Body of pancreas (tissue), 4 donors: Measurements from ENCODE around the gene GRK7. TPM values are rescaled to one million over a fixed set of nuclear protein-coding genes. Genes with fewer than 3 reads are reported as not detected.

ENCODE experiments used
- ATAC-seq: fragments of 150-250 bp; one replicate; pipeline ENCODE4 v1.9.1; 2016
- DNase-seq, 4 donors: peaks; one replicate each; pipeline ENCODE4 v3.0.0-alpha.2; 2019
- H3K27ac ChIP-seq, 4 donors: fragments of 200-600 bp; sonication (generic); 1 replicate in 3 of 4; 2 replicates in 1 of 4; pipeline versions ENCODE4 v1.5.1 to v1.6.1; 2016 to 2019; ENCODE audit warnings: mild to moderate bottlenecking in 1 of 4, mixed read lengths in 1 of 4, moderate library complexity in 1 of 4
- H3K27me3 ChIP-seq, 2 donors: fragments of 200-600 bp; sonication (generic); one replicate each; pipeline ENCODE4 v1.6.0; 2016; ENCODE audit warnings: mild to moderate bottlenecking in 1 of 2
- H3K36me3 ChIP-seq, 2 donors: fragments of 200-600 bp; sonication (generic); replicated peaks in 1 of 2; 2 replicates each; pipeline ENCODE4 v1.5.1; 2016; ENCODE audit warnings: low read depth in 2 of 2; ENCODE audit not compliant: insufficient read depth in 1 of 2
- H3K4me1 ChIP-seq: fragments of 200-600 bp; sonication (generic); one replicate; pipeline ENCODE4 v1.6.0; 2016
- H3K4me3 ChIP-seq, 2 donors: fragments of 200-600 bp; sonication (generic); 1 replicate in 1 of 2; 2 replicates in 1 of 2; pipeline ENCODE4 v1.5.1; 2016 to 2019
- H3K9me3 ChIP-seq, 3 donors: fragments of 200-600 bp; sonication (generic); 1 replicate in 2 of 3; 2 replicates in 1 of 3; pipeline ENCODE4 v1.5.1; 2016
- POLR2A ChIP-seq, 3 donors: fragments of 450-650 bp; IDR thresholded peaks; one replicate each; pipeline ENCODE4 v1.6.1; 2016; ENCODE audit warnings: antibody characterized with exemption in 3 of 3, mild to moderate bottlenecking in 2 of 3
- WGBS, 2 donors: methylation state at CpG; one replicate each; pipeline ENCODE4 v1.1.5; 2017; 5-methylcytosine and 5-hydroxymethylcytosine counted together
- intact Hi-C: fragments of 100-400 bp; cut with DNase I; formaldehyde crosslinking; loops from one replicate; pipeline ENCODE4 v1.15.1; 2023
- total RNA-seq, 2 donors: library from RNA; depleted of rRNA; stranded (reverse); fragments of >200 nt; gene quantifications; one replicate each; pipeline ENCODE4 v1.1.0, GENCODE V29; 2016
- TF ChIP-seq, protein P1 (sequence below), 7 experiments: fragments of 450-650 bp in 4 of 7; fragments of 200-600 bp in 3 of 7; sonication (generic) in 3 of 7; IDR thresholded peaks; one replicate each; pipeline ENCODE4 v1.5.1; 2016 to 2019; ENCODE audit warnings: antibody characterized with exemption in 7 of 7

The GRK7 gene
- total RNA-seq, 2 donors from 2014 or later: not detected

DNA sequence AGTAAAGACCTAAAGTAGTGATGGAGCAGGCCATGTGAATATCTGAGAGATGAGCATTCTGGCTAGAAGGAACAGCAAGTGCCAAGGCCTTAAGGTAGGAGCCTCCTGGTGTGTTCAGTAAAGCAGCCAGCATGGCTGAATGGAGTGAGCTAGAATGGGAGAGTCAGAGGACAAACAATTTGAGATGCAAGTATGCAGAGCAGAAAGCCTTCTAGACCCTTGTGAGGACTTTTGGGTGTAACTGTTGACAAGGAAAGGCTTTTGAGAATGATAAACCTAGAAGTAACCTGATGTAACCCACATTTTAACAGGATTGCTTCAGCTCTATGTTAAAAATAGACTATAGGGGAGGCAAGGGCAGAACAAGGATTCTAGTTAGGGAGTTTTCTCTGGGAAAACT lies 40.0 kb upstream of the GRK7 start:
- ATAC-seq (no peak), DNase-seq (no peak)
- Histone ChIP-seq H3K36me3 (no peaks in the 10 kb centered on the region), H3K9me3 (no peaks in the 10 kb centered on the region), H3K4me3 (no peak overlapping the region), H3K4me1 (no peaks in the 10 kb centered on the region), H3K27me3 (no peaks in the 10 kb centered on the region), H3K27ac (no peak overlapping the region)
- TF ChIP-seq, protein P1, sequence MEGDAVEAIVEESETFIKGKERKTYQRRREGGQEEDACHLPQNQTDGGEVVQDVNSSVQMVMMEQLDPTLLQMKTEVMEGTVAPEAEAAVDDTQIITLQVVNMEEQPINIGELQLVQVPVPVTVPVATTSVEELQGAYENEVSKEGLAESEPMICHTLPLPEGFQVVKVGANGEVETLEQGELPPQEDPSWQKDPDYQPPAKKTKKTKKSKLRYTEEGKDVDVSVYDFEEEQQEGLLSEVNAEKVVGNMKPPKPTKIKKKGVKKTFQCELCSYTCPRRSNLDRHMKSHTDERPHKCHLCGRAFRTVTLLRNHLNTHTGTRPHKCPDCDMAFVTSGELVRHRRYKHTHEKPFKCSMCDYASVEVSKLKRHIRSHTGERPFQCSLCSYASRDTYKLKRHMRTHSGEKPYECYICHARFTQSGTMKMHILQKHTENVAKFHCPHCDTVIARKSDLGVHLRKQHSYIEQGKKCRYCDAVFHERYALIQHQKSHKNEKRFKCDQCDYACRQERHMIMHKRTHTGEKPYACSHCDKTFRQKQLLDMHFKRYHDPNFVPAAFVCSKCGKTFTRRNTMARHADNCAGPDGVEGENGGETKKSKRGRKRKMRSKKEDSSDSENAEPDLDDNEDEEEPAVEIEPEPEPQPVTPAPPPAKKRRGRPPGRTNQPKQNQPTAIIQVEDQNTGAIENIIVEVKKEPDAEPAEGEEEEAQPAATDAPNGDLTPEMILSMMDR (IDR thresholded peaks at IDR 0.05): no peak
- TF ChIP-seq POLR2A (IDR thresholded peaks at IDR 0.05): no peak
- intact Hi-C loops: no loop called here

DNA sequence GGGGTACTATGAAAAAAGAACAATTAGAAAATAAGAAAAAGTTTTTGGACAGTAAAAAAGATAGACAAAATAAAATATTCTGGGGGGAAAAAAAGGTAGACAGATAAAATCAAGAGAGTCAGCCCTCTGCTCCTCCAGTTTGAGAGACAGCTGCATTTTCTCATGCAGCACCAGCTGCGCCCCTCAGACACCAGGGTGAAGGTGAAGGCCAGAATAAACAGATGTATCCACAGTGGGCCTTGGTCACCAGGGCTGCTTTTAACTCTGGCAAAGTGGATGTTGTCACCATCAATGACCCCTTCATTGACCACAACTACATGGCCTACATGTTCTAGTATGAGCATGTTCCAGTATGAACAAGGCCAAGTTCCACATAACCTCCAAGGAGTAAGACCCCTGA lies 39.0 kb upstream of the GRK7 start:
- Histone ChIP-seq H3K9me3 (no peaks in the 10 kb centered on the region), H3K27me3 (no peaks in the 10 kb centered on the region), H3K36me3 (no peaks in the 10 kb centered on the region), H3K4me1 (no peaks in the 10 kb centered on the region), H3K4me3 (no peak overlapping the region), H3K27ac (no peak overlapping the region)
- no peak for ATAC-seq
- intact Hi-C loops: no loop called here
- 75 to 87% methylated on average over 1 of the region's 1 CpG for WGBS, 2 donors
- TF ChIP-seq, protein P1 (IDR thresholded peaks at IDR 0.05): no peak
- TF ChIP-seq POLR2A (IDR thresholded peaks at IDR 0.05): no peak
- no peak for DNase-seq

DNA sequence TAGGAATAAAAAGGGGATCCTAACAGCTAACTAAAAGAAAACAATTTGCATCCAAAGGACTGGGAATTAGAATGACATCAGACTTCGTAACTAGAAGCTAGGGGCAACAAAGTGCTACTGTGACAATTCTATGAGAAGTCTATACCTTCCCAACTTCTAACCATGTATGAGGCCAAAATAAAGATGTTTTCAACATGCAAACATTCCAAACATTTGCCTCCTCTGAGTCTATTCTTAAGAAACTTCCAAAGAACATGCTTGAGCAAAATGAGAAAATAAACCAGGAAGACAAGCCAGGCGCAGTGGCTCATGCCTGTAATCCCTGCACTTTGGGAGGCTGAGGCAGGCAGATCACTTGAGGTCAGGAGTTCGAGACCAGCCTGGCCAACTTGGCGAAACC lies 38.2 kb upstream of the GRK7 start:
- DNase-seq (no peak), ATAC-seq (no peak)
- no peaks in the 10 kb centered on the region for H3K36me3 ChIP-seq
- H3K9me3 ChIP-seq: no peaks in the 10 kb centered on the region
- no peak for TF ChIP-seq POLR2A (IDR thresholded peaks at IDR 0.05)
- TF ChIP-seq, protein P1 (IDR thresholded peaks at IDR 0.05): no peak
- no peaks in the 10 kb centered on the region for H3K4me1 ChIP-seq
- H3K4me3 ChIP-seq: no peak overlapping the region
- intact Hi-C loops: no loop called here
- no peak overlapping the region for H3K27ac ChIP-seq
- WGBS, 2 donors: 78 to 92% methylated on average over 4 of the region's 4 CpGs
- no peaks in the 10 kb centered on the region for H3K27me3 ChIP-seq

DNA sequence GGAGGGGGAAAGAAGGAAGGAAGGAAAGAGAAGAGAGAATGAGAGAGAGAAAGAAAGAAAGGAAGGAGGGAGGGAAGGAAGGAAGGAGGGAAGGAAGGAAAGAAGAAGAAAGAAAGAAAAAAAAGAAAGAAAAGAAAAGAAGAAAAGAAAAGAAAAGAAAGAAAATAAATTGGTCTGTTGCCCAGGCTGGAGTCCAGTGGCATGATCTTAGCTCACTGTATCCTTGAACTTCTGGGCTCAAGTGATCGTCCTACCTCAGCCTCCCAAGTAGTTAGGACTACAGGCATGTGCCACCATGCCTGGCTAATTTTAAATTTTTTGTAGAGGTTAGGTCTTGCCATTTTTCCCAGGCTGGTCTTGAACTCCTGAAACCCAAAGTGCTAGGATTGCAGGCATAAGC lies 36.7 kb upstream of the GRK7 start:
- ATAC-seq: no peak
- TF ChIP-seq, protein P1 (IDR thresholded peaks at IDR 0.05): no peak
- TF ChIP-seq POLR2A (IDR thresholded peaks at IDR 0.05): no peak
- WGBS, 2 donors: 22 to 30% methylated on average over 1 of the region's 1 CpG
- no peak for DNase-seq
- H3K4me3 ChIP-seq: no peak overlapping the region
- H3K4me1 ChIP-seq: no peaks in the 10 kb centered on the region
- intact Hi-C loops: no loop called here
- no peak overlapping the region for H3K27ac ChIP-seq
- H3K27me3 ChIP-seq: no peaks in the 10 kb centered on the region
- H3K36me3 ChIP-seq: no peaks in the 10 kb centered on the region
- H3K9me3 ChIP-seq: no peaks in the 10 kb centered on the region

DNA sequence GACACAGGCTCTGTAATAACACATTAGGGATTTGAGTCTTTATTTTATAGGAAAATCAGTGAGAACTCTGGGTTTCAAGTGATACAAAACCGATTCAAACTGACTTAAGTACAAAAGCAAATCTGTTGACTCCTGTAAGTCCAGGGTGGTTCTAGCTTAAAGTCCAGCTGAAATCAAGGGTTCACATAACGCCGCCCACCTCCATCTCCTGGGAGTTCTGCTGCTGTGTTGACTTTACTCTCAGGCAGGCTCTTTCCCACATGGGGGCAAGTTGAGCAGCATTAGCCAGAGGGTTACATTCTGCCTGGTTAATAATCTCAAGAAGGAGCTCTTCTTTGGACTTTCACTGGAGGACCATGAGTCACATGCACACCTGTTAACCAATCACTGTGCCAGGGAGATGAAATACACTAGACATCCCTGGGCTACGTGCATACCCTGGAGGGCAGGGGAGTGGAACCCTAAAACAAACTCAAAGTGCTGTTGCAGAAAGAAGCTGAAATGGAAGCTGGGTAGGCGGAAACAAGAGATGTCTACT lies 34.8 kb upstream of the GRK7 start:
- 66 to 80% methylated on average over 5 of the region's 5 CpGs for whole genome bisulfite sequencing, 2 donors
- Histone ChIP-seq H3K27ac (no peak overlapping the region), H3K4me3 (no peak overlapping the region), H3K4me1 (no peaks in the 10 kb centered on the region), H3K9me3 (no peaks in the 10 kb centered on the region), H3K27me3 (no peaks in the 10 kb centered on the region), H3K36me3 (no peaks in the 10 kb centered on the region)
- ATAC-seq (no peak), DNase-seq (no peak)
- TF ChIP-seq, protein P1 (IDR thresholded peaks at IDR 0.05): no peak
- no peak for TF ChIP-seq POLR2A (IDR thresholded peaks at IDR 0.05)
- intact Hi-C loops: no loop called here
